GM21381 (cell line): ENCODE data around the gene PRR30.
"Not testable (repeated sequence)": the region's sequence is repeated elsewhere in the genome, so short reads cannot be mapped to it uniquely, and the experiment has no call there.

Experiments
- ATAC-seq: cut with Tn5 transposase; IDR thresholded peaks from one replicate; pipeline ENCODE4 v1.9.1; 2021; ENCODE audit warnings: mild to moderate bottlenecking, moderate library complexity; ENCODE audit not compliant: unreplicated experiment

Gene PRR30

DNA sequence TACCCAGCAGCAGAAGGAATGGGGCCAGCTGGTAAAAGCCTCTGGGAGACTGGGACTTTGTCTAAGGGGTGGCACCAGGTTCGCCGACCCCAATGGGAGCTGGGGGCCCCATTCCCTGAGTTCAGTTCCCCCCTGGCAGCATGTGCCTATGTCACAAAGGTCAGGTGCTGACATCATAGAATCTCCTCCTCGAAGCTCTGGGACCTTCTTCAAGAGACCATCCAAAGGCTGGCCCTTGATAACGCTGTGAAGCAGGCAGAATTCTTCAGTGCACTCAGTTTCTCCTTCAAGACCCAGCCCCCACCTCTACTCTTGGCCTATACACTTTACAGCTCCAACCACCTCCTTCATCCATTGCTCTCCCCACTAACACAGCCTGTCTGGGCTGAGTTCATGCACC is at the start of gene PRR30:
TSS of gene PRR30 (minus strand) at position 101 of the 400 bp plus-strand sequence. CDS start 1,081 bp downstream, outside the sequence.
- no peak for ATAC-seq

DNA sequence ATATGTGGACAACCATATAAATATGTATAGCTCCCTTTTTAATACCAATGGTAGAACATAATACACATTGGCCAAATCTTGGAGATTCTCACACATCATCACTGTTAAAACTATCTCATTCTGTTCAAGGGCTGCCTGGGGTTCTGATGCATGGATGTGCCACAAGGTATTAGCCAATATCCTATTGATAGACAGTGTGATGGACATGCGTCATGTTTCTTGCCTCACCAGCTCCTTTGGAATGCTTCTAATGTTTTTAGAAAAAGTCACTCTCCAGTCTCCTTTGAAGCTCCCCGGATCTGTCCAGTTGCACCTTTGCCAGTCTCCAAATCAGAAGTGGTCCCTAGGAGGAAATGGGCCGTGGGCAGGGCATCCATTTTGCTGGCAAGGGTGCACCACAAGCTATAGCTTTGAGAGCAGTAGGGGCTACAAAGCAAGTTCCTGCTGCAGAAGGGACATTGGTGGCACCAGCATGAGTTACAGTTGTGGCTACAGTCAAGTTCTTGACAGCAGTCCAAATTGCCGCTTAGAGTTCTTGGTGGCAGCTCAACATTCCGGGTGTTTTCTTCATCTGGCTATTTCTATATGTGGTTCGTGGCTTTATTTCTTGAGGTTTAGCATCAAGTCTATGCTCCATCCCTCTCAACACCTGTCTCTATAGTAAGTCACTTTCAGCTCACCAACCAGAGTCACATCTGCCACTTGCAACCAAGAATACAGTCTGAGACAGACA is 47.6 kb upstream of the PRR30 start:
- ATAC-seq: no peak

DNA sequence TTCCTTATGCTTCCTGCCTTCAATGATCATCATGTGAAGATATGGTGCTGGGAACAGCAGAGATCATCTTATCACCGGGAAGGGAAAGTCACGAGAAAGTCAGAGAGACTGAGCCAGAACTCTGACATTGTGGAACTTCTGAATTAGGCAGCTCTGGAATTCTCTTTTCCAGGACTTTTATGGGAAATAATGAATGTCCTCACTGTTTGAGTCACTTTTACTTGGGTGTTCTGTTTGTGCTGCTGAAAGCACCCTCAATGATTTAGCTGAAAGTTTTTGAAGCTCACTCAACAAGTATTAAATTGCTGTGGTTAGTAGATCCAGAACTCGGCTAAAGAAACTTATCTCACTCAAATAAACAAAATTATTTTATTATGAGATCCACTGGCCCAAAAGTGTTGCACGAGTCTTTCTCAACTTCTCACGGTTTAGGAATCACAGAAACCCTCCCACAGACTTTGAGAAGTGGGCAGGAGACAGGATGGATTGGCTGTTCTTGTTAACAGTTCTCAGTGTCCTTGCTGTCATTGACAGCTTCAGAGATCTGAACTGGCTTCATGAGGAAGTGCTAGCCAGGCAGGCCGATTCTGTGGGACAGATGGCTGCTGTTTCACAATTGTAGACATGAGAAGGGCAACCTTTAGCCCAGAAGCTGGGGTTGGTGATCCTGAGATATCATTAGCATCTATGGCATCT is 46.3 kb upstream of the PRR30 start:
- ATAC-seq: no peak

DNA sequence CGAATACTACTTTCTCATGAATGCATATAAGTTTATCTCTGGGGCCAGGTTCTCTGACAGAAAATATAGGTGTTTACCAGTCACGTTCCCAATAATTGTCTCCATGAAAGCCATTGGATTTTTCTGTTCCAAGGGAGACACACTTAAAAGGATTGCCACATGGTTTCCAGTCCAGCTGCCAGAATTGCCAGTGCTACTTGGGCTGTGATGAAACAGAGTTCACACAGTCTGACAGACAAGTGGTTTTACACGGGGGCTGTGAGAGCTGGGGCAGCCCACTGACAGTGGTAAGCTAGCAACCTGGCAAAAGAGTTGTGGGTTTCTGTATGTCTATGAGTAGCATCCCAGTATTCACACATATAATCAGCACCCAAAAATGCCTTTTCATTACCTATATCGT is 44.9 kb upstream of the PRR30 start:
- ATAC-seq: no peak

DNA sequence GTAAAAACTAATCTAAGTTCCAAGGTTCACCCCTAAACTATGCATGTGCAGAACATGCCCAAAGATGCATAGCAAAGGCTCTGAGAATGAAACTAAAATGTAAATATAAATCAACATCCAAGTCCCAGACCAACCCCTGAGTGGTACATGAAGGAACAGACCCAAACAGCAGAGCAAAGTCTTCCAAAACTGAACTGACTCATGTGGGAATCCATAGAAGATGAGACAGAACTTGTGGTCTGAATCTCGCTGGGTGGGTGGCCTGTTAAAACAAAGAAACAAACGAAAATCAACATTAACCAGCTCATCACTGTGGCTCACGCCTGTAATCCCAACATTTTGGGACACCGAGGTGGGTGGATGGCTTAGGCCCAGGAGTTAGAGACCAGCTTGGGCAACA is 43.1 kb upstream of the PRR30 start:
- no peak for ATAC-seq

DNA sequence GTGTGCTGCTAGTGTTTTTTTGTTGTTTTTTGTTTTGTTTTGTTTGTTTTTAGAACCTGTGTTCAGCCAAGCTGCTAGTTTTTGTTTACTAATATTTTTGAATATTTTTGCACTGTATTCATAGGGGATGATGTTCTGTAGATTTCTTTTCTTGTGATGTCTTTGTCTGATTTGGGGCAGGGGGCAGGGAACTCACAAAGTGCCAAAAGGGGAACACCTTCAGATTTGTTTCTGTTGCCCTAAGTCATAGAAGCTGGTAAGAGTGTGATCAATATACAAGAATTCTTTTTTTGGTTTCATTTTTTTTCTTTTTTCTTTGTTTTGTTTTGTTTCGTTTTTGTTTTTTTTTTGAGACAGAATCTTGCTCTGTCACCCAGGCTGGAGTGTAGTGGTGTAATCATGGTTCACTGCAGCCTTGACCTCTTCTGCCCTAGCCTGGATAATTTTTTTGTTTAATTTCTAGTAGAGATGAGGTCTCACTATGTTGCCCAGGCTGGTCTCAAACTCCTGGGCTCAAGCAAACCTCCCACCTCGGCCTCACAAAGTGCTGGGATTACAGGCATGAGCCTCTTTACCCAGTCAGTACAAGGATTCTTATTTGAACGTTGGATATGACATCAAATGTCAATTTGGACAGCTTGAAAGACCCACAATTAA is 40.3 kb upstream of the PRR30 start:
- no peak for ATAC-seq

DNA sequence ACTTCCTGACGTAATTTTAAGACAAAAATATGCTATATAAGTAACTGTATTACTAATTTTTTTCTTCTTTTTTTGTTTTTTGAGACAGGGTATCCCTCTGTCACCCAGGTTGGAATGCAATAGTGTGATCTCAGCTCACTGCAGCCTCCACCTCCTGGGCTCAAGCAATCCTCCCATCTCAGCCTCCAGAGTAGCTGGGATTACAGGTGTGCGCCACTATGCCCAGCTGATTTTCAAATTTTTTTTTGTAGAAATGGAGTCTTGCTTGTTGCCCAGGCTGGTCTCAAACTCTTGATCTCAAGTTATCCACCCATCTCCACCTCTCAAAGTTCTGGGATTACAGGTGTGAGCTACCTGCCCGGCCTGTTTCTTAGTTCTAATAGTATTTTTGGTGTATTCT is 39.3 kb upstream of the PRR30 start:
- no peak for ATAC-seq

DNA sequence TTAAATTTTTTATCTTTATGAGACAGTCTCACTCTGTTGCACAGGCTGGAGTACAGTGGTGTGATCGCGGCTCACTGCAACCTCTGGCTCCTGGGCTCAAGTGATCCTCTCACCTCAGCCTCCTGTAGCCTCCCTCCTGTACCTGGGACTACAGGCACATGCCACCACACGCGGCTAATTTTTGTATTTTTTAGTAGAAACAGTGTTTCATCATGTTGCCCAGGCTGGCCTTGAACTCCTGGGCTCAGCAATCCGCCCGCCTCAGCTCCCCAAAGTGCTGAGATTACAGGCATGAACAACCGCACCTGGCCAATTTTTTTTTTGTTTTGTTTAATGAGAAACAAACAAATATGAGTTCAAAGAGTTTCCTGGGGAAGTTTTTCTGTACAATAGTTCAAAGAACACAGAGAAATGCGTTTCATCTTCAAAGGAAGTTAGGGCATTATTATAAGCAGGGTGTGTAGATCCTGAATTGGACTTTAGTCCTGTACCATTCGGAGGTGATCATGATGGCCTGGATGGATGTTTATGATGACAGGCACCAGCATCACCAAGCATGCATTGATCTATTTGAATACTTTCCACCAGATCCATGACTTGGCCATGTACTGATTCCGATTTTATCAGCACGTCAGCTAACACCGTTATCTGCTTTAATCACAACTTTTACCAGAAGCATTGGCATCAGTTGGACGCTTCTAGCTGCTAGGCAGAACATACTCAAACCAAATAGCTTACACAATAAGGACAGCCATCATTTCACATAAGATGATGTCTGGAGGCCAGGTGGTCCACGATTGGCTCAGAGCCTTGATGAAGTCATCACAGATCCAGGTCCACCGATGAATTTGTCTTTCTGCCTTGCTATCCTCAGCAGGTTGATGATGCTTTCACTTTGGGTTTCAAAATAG is 38.5 kb upstream of the PRR30 start:
- ATAC-seq: no peak

DNA sequence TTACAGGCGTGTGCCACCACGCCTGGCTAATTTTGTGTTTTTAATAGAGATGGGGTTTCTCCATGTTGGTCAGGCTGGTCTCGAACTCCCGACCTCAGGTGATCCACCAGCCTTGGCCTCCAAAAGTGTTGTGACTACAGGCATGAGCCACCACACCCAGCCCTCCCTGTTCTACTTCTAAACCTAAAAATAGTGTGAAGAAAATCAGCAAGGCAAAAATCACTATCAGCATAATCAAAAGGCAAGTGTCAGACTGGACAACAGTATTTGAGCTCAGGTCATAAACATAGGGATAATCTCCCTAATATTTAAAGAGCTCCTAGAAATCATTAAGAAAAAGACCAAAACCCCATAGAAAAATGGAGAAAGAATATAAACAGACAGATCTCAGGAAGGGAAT is 36.6 kb upstream of the PRR30 start:
- ATAC-seq: not testable (repeated sequence)

DNA sequence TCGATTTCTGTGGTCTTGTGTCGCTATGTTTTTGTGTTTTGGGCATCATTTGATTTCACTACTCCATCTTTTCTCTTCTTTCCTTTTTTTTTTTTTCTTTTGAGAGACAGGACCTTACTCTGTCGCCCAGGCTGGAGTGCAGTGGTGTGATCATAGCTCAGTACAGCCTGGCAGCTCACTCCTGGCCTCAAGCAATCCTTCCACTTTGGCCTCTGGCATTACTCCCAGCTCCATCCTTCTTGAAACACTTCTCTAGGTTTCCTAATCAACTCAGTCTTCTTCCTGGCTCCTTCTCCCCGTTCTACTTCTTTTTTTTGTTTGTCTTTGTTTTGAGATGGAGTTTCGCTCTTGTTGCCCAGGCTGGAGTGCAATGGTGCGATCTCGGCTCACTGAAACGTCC is 36.1 kb upstream of the PRR30 start:
- no peak for ATAC-seq

DNA sequence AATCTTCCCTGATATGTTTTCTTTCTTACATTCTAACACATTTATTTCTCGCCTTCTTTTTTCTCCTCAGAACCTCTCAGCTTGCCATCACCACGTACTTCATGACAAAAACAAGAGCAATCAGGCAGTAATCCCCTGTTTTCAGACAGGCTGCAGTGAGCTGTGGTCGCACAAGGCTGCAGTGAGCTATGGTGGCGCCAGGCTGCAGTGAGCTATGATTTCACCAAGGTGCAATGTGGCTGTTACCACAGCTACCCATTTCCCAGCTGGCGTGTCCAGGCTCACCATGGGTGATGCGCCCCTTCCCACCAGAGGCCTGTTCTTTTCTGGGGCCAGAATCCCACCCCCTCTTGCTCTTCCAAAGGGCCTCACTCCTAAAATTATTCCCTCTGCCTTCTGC is 35.4 kb upstream of the PRR30 start:
- ATAC-seq: no peak

DNA sequence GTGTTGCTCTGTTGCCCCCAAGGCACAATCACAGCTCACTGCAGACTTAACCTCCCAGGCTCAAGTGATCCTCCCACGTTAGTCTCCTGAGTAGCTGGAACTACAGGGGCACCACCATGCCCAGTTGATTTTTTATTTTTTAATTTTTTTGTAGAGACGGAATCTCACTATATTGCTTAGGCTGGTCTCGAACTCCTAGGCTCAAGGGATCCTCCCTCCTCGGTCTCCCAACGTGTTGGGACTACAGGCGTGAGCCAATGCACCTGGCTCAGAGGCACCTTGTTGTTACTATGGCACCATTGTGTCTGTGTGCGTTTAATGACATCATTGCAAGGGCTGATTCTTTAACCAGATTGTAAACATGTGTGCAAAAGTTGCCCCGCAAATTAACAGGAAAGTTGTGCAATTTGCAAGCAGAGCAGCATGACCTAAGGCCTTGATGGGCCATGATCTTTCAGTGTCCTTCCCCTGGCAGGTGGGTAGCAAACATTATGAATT is 32.2 kb upstream of the PRR30 start:
- ATAC-seq: no peak

DNA sequence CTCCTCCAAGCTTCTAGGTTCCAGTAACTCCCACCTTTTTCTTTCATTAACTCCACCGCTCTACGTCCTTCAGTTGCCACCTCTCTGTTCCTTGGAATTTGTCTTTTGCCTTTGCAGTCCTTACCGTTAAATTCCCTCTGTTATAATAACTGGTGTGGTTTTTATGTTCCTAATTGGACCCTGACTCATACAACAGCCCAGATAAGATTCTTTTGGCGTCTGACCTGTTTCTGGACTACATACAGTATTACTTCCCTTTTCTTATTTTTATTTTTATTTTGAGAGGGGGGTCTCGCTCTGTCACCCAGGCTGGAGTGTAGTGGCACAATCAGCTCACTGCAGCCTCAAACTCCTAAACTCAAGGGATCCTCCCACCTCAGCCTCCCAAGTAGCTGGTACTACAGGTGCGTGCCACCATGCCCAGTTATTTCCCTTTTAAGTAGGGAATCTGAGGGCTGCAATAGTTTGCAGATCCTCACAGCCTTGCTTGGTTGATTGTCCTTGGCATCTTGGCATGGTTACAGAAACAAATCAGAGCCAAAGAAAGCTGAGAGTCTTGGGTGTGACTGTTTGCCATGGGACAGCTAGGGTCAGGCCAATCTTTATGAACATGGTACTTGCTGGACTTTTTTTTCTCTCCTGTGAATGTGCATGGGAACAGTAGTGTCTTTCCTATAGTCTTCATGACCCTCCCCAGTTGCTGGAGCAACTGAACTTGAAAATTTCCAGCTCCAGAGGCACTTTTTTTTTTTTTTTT is 31.5 kb upstream of the PRR30 start:
- ATAC-seq: no peak

DNA sequence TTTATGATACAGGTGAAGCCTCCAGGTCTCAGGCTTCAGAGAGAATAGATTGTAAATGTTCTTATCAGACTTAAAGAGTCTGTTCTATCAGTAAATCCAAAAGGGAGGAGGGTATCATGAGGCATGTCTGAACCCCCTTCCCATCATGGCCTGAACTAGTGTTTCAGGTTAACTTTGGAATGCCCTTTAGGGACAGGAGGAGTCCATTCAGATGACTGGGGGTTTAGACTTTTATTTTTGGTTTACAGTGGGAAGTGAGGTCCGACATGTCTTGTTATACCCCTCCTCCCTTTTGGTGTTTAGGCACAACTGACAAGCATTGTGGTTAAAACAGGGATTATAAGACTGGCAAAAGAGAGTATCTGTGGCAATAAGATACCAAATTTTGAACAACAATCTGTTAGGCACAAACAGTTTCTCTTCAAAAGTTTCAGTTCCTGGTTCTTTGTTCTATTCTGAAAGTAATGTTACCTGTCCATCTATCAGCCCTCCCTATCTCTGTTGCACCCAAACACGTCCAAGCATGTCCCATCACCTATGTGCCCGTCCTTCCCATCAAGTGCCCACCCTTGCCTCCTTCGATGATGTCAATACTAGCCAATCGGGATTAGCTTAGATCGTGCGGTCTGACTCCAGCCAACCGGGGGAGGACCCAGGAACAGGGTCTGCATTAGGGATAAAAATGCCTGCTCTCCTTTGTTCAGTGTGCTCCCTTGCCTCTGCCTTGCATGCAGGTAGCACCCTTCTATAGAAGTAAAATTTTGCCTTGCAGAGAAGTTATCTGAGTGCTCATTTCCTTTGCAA is 26.0 kb upstream of the PRR30 start:
- no peak for ATAC-seq

DNA sequence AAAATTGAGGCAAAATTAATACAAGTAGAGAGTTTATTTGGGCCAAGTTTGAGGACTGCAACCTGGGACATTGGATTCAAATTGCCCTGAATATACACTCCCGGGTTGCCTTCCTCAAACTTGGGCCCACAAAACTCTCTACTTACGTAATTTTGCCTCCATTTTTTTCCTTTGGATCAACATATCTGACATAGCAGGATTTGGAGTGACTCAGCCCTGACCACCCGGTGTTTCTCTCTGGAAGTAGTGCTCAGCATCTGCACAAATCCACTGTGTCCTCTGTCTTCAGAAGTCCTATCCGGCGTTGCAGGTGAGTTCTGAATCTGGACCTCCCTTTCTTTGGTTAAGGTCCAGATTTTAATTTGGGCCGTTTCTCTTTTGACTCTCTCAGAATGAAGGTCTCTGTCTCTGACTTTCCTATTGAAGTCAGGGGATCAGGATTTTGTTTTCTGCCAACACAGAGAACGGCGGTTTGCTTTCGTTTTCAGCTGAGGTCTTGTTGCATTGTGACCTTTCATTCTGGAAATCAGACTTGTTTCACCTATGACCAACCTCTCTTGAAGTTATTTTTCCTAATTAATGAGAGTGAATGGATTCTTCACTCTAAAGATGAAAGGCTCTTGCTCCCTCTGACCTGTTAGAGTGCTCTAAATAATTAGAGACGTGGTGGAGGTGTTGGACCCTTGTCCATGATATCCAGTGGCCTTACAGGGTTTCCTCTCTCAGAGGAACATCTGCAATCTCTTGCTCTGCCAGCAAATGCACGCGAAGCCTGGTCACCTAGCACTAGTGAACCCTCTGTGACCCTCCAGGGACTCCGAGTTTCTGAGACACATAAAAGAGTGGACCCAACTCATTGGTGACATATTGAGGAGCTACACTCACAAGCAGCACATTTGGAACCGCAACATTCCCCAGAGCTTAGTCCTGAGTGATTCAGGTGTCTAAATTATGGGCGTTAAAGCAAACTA is 23.2 kb upstream of the PRR30 start:
- ATAC-seq: no peak

DNA sequence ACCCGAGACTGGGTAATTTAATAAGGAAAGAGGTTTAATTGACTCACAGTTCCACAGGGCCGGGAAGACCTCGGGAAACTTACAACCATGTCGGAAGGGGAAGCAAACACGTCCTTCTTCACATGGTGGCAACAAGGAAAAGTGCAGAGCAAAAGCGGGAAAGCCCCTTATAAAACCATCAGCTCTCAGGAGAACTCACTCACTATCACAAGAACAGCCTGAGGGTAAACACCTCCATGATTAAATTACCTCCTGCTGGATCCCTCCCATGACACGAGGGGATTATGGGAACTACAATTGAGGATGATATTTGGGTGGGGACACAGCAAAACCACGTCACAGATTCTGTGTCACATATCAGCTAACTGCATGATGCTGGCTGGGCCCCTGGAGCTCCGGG is 21.0 kb upstream of the PRR30 start:
- ATAC-seq: no peak

DNA sequence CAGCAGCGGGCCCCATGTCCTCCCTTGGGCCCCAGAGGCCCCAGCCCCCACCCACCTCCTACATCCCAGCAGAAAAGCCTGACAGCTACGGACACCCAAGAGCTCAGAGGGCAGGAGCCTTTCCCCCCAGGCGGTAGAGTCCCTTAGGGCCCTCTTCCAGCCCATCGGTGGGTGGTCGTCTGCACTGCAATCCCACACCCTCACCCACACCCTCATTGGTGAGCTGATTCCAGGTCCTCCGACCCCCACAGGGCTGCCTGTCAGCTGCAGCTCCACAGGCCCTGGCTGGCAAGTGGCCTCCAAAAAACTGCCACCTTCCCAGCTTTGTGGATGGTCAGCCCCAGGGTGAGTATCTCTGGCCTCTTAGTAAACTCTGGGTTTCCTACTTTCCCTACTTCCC is 20.1 kb upstream of the PRR30 start:
- ATAC-seq: no peak

DNA sequence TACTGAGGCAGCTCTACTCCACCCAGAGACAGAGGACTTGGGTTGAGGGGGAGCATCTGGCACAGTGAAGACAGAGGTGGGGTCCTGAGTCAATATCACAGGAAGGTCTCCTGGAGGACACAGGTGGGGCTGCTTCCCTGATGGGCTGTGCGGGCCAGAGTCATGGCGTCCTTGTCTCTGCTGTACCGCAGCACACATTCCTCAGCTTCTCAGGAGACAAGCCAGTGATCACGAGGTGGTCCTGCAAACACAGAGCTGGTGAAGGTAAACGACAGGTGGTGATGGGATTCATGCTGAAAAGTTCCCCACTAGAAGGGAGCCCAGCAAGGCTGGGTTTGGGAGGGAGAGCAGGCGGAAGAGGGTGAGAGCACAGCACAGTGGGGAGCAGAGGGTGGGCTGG is 19.3 kb upstream of the PRR30 start:
- no peak for ATAC-seq
